HTERT RPE-1 (cell line): Measurements from ENCODE around the gene SAE1.
"Not testable (repeated sequence)": the region's sequence is repeated elsewhere in the genome, so short reads cannot be mapped to it uniquely, and the experiment has no call there.

ENCODE experiments used
- in situ Hi-C: fragments of 300-500 bp; cut with MboI; formaldehyde crosslinking; loops from 4 replicates; pipeline ENCODE4 v1.14.3; 2020; ENCODE audit warnings: low sequenced_read_pairs

Gene SAE1

DNA sequence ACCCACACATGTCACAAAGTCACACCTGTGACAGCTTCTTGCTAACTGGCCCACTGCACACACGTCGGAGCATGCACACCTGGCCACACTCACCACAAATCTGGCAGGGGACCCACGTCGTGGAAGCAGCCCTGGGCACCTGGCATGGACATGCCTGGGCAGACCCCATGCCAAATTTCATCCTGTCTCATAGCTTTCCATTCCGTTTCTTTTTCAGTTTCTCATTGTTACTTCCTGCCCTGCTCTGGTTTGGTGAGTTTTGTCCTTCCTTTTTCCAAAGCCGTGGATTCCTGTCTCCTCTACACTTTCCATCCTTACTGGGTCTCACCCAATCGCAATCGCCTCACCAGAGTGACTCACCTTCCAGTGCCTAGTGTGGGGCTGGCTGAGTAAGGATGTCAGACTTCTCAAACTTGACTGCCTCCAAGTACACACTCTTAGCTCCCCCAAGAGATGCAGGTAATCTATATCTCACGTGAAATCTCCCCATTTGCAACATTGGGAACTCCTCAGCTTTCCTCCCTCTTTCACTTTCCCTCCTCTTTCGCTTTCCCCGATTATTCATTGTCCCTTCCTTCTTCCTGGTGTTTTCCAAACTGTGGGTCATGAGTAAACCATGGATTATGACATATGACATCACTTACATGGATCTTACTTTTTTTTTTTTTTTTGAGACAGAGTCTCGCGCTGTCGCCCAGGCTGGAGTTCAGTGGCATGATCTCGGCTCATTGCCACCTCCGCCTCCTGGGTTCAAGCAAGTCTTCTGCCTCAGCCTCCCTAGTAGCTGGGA is 102.0 kb downstream of the SAE1 start:
- in situ Hi-C loops: no loop called here

DNA sequence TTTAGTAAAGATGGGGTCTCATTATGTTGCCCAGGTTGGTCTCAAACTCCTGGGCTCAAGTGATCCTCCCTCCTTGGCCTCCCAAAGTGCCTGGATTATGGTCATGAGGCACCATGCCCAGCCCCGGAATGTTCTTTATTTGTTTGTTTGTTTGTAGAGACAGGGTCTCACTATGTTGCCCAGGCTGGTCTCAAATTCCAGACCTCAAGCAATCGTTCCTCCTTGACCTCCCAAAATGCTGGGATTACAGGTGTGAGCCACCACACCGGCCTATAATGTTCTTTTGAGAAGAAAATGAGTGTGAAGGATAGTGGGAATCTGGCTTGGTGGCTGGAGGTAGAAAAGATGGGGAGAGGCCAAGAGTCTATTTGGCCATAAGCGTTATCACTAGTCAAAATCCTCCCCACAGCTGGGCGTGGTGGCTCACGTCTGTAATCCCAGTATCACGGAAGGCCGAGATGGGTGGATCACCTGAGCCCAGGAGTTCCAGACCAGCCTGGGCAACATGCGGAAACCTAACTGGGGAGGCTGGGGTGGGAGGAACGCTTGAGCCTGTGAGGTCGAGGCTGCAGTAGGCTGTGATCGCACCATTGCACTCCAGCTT is 105.5 kb downstream of the SAE1 start:
- in situ Hi-C loops: no loop called here

DNA sequence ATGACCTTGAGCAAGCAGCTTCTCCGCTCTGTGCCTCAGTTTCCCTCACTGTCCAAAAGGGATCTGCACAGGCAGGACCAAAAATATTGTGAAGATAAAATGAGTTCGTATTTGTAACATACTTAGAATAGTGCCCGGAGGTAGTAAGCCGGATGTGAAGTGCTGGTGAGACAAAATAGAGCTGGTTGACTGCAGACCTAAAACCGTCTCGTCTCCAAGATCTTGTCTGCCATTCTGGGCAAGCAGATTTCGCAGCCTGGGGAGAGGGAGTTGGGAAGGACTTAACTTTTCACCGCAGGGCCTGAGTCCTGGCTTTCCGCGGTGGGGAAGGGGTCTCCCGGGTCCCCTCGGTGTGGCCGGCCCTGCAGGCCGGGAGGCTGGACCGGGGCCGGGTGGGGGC is 108.5 kb downstream of the SAE1 start:
- in situ Hi-C loops: no loop called here

DNA sequence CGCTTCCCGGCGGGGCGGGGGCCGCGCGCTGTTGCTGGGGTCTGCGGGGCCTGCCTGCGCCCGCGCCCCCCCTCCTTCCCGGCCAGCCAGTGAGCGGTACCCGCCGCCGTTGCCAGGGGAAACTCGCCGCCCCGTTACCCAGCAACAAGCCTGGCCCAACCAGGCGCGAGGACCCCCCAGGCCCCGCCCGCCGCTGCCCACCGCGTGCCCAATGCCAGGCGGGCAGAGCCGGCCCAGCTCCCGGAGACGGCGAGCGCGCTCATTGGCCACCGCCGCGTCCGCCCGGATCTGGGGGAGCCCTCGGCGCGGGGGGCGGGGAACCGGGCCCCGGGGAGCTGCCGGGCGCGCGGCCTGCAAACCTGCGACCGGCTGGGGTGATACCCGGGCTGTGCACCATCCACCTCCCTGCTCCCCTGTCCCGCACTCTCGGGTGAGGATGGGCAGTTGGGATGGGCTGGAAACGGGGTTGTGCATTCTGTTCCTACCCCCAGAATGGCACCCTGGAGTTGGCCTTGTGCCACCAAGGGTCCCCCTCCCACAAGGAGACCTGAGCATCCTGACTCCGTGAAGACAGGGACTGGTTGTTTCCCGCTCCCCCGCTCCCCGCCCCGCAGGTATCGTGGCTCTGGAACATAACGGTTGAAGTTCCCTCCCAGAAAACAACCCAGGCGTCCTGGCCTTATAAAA is 109.1 kb downstream of the SAE1 start:
- in situ Hi-C loops: no loop called here

DNA sequence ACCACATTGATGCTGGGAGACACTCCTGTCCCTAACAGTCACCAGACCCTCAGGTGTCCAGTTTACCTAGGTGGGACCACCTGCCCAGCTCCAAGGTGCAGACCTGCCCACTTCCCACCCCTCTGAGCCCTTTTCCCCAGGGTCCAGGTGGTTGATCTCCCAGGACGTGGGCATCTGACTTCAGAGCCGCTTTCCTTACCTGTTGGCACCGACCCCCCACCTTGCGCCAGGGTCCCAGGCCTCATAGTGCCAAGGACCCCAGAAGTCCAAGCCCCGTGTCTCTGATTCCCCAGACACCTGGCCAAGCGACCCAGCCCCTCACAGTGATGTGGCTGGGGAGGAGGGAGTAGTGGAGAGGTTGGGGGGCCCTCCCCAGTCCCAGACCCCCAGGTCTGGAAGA is 109.9 kb downstream of the SAE1 start:
- in situ Hi-C loops: no loop called here

- in situ Hi-C loops: no loop called here
Observed at GRCh38 chr19:47240996-47241918, 110.6 kb downstream of the SAE1 start.

DNA sequence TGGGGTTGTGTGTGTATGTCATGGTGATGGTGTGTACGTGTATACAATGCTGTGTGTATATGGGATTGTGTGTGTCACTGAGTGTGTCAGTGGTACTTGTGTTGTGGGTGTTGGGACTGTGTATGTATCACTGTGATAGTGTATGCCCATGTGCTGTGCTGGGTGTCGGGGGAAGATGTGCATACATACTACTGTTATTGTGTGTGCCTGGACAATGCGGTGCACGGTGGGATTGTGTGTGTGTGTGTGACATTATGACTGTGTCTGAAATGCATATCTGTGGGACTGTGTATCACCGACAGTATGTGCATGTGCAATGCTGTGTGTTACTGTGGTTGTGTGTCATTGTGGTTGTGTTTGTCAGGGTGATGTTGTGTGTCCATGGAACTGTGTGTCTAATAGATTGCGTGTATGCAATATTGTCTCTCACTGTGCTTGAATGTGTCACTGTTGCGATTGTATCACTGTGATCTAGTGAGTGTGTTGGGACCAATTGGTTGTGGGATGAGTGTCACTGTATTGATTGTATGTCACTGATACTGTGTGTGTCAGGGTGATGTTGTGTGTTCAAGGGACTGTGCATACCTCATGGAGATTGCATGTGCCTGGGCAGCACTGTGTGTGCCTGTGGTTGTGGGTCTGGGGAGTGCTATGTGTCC is 111.4 kb downstream of the SAE1 start:
- in situ Hi-C loops: no loop called here

DNA sequence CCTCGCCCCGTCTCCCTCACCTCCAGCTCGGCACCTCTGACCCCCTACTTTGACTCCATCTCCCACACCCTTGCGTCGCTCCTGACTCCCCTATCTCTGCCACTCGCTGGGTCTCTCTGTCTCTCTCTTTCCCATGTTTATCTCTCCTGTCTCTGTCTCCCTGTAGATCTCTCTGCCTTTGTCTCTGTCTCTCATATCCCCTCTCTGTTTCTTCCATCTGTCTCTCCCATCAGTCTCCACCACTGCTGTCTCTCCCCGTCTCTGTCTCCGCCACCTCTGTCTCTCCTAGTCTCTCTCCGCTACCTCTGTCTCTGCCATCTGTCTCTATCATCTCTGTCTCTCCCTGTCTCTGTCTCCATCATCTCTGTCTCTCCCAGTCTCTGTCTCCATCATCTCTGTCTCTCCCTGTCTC is 112.7 kb downstream of the SAE1 start:
- in situ Hi-C loops: no loop called here

DNA sequence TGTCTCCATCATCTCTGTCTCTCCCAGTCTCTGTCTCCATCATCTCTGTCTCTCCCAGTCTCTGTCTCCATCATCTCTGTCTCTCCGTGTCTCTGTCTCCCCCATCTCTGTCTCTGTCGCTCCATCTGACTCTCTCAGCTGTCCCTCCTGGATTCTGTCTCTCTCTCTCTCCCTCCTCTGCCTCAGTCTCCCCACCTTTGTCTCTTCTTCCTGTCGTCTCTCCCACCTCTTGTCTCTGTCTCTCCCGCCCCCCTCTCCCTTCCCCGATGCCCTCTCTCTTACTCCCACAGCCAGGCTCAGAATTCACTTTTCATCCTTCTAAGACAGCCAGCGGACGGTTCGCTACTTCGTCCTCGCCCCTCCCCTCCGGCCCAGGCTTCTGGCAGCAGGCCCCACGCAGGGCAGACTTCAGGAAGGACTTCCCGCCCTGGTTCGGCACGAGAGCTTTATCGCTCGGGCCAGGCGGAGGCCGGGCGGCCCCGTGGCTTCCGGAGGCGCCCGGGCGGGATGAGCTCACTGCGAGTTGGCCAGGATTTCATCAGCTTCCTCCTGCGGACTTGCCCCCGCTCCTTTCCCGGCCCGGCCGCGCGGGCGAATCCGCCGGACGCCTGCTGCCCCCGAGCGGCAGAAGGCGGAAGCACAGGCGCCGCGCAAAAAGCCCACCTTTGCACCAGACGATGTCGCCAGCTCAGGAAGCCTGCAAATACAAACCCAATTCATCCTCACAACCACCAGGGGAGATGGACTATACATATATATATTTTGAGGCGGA is 113.3 kb downstream of the SAE1 start:
- in situ Hi-C loops: no loop called here

DNA sequence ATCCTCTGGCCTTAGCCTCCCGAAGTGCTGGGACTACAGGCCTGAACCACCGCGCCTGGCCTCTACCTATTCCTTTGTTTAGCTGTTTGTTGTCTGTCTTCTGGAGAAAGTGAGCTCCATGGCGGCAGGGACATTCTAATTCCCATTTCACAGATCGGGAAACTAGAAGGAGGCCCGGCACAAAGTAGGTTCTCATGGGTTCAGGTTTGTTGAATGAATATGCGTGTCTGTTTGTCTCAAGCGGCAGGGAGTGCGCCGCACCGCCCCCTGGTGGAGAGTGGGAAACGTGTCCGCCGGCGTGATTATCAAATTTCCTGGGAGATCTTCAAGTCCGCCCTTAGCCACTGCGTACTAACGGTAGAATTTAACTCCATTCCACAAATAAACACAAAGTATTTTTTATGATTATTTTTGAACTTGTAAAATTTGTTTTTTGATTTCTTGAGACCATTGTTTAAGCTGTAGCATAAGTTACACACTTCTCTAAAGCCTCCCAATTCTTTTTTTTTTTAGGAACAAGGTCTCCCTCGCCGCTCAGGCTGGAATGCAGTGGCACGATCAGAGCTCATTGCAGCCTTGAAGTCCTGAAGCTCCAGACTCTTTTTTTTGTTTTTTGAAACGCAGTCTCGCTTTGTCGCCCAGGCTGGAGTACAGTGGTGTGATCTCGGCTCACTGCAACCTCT is 116.8 kb downstream of the SAE1 start:
- in situ Hi-C loops: no loop called here

DNA sequence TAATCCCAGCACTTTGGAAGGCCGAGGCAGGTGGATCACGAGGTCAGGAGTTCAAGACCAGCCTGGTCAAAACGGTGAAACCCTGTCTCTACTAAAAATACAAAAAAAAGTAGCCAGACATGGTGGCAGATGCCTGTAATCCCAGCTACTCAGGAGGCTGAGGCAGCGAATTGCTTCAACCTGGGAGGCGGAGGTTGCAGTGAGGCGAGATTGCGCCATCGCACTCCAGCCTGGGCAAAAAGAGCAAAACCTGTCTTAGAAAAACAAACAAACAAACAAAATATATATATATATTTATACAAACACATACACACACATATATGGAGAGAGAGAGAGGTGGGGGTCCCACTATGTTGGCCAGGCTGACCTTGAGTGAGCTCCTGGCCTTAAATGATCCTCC is 122.4 kb downstream of the SAE1 start:
- in situ Hi-C loops: not testable (repeated sequence)

- in situ Hi-C loops: no loop called here
Observed at GRCh38 chr19:47253467-47253881, 122.8 kb downstream of the SAE1 start.

- in situ Hi-C loops: no loop called here
Observed at GRCh38 chr19:47253970-47254369, 123.3 kb downstream of the SAE1 start.

DNA sequence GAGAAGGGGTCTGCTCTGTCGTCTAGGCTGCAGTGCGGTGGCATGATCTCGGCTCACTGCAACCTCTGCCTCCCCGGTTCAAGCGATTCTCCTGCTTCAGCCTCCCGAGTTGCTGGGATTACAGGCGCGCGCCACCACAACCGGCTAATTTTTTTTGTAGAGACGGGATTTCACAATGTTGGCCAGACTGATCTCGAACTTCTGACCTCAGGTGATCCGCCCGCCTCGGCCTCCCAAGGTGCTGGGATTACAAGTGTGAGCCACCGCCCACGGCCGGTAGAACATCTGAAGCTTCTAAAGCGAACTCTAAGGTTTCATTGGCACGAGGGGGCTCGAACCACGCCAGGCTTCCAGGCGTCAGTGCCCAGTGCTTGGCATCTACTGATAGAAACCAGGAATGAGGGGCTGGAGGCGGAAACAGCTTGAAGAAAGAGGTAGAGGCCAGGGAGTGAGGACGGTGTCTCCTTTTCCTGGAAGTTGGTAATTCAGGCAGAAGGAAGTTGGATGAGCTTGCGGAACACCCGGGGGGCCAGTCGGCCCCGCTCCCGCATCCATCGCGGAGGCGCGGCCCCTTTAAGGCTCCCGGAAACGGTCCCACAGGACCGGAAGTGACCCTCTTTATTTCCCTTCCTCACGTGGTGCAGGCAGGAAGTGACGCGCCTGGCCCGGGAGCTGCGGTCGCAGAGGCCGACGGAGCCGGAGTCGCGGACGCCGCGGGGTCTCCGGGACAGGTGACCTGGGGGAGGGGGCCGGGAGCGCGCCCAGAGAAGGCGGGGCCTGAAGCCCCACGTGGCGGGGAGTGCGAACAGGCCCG is 125.5 kb downstream of the SAE1 start, which contains the start of gene CCDC9:
Gene CCDC9 (plus strand): TSS at position 647 of the 814 bp plus-strand sequence. CDS start 1,876 bp downstream, outside the sequence.
- in situ Hi-C loops: no loop called here

- in situ Hi-C loops: no loop called here
Observed at GRCh38 chr19:47256693-47257410, 126.2 kb downstream of the SAE1 start.

DNA sequence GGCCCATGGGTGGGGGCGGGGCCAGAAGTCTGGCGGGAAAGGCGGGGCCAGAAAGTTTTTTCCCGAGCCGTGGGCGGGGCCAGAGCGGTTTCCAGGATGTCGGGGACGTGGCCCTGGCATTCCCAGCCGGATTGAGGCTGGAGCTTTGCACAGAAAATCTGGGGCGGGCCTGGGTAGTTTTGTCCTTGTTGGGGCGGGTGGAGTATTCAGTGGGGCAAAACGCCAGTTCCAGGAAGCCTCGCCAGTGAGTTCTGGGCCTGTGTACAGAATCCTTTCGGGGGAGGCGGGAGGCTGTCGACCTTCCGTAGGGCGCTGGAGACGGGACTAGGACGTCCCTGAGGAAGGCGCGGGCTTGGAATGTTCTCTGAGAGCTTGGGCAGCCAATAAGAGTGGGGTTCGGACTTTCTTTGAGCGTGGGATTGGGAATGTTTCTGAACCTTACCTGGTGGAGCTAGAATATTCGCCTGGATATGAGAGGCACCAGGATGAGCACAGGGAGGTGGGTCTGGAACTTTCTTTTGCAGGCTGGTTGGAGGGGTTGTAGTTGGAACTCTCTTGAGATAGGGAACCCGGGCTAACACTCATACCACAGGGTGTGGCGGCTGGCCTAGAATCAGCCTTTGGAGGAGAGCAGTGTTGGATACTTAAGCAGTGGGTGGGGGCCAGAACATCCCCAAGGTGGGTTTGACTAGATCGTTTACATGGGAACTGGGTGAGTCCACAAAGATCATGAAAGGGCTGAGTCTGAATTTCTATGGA is 127.0 kb downstream of the SAE1 start:
- in situ Hi-C loops: no loop called here

DNA sequence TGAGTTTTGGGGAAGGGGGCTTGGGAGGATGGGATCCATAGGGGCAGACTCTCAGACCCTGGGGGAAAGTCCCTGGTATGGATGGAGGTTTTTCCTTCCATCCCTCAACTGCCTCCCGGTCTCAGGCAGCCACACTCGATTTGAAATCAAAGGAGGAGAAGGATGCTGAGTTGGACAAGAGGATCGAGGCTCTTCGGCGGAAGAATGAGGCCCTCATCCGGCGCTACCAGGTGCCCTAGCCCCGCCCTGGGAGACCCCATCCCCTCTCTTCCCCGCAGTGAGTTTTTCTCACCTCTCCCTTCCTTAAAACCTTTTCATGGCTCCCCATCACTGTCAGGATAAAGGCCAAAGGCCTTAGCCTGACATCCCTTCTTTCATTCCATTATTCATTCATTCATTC is 127.8 kb downstream of the SAE1 start:
- in situ Hi-C loops: no loop called here
